ENCODE measurements around the gene ARMH3. TPM values are rescaled to one million over a fixed set of nuclear protein-coding genes. Genes with fewer than 3 reads are reported as not detected.

The ARMH3 gene
- total RNA-seq, 1 experiment from 2014 or later = 17.1 TPM

GRCh38 chr10:101830322-101831168, 225.4 kb downstream of the ARMH3 start:
- H3K36me3 Mint-ChIP-seq = no peaks in the 10 kb centered on the region
- H3K4me3 Mint-ChIP-seq = peak overlapping the region; percentile 78
- POLR2A ChIA-PET = interaction anchor here (0.9 kb wide), 2 partner anchors 9 to 12 kb away, joined by 3 to 4 read pairs; partner anchors contain the start of gene OGA
- peak overlapping the region; percentile 82 for H3K27ac Mint-ChIP-seq
- DNase-seq (ENCODE audit: low spot score) (peak; percentile 85), ATAC-seq (peak; percentile 57)
- H3K27me3 Mint-ChIP-seq (ENCODE audit: low read depth) = peaks cover 3% of the 10 kb centered on the region
- CTCF ChIA-PET = interaction anchor here (0.6 to 5.2 kb wide), 5 partner anchors 10 to 180 kb away, joined by 3 to 64 read pairs (median 3); partner anchors contain the start of gene KCNIP2
- peaks cover 26% of the 10 kb centered on the region for H3K4me1 Mint-ChIP-seq
- H3K9me3 Mint-ChIP-seq = no peaks in the 10 kb centered on the region
- TF ChIP-seq ZNF671 (CRISPR knock-in tag; IDR thresholded peaks at IDR 0.05) = 0 out of 2 replicates have a peak, but pooled peaks have one; percentile 65
- TF ChIP-seq SP1 (CRISPR knock-in tag; conservative IDR thresholded peaks at IDR 0.05) = peak; percentile 92
- TF ChIP-seq CREM (CRISPR knock-in tag; IDR thresholded peaks at IDR 0.05) = no peak
- peak; percentile 95 for TF ChIP-seq MAX (CRISPR knock-in tag; IDR thresholded peaks at IDR 0.05)
- TF ChIP-seq JUN (CRISPR knock-in tag; IDR thresholded peaks at IDR 0.05) = no peak
- 0 out of 2 replicates have a peak, but pooled peaks have one; percentile 36 for TF ChIP-seq FOXP4 (CRISPR knock-in tag; IDR thresholded peaks at IDR 0.05)
- peak; percentile 73; the same call in 1 of the 2 replicates for TF ChIP-seq ZBTB21 (CRISPR knock-in tag; IDR thresholded peaks at IDR 0.05; ENCODE audit: borderline replicate concordance)
- TF ChIP-seq ZNF263 (CRISPR knock-in tag; IDR thresholded peaks at IDR 0.05; ENCODE audit: low read depth) = no peak
- no peak for TF ChIP-seq RORB (CRISPR knock-in tag; IDR thresholded peaks at IDR 0.05)
- TF ChIP-seq E2F1 (CRISPR knock-in tag; IDR thresholded peaks at IDR 0.05) = 0 out of 2 replicates have a peak, but pooled peaks have one; percentile 50
- no peak; the same call in 1 of the 2 replicates for TF ChIP-seq TEAD4 (CRISPR knock-in tag; IDR thresholded peaks at IDR 0.05)
- TF ChIP-seq ZNF396 (CRISPR knock-in tag; IDR thresholded peaks at IDR 0.05; ENCODE audit: borderline replicate concordance) = no peak
- TF ChIP-seq PRDM15 (CRISPR knock-in tag; IDR thresholded peaks at IDR 0.05) = no peak
- no peak for TF ChIP-seq CDX4 (CRISPR knock-in tag; IDR thresholded peaks at IDR 0.05; ENCODE audit: borderline replicate concordance)
- TF ChIP-seq NR1H2 (CRISPR knock-in tag; IDR thresholded peaks at IDR 0.05) = no peak
- TF ChIP-seq PRRX2 (CRISPR knock-in tag; IDR thresholded peaks at IDR 0.05) = no peak
- no peak for TF ChIP-seq AFF4 (CRISPR knock-in tag; IDR thresholded peaks at IDR 0.05; ENCODE audit: borderline replicate concordance)
- TF ChIP-seq RELA (CRISPR knock-in tag; IDR thresholded peaks at IDR 0.05; ENCODE audit: borderline replicate concordance) = peak; percentile 40; the same call in 1 of the 2 replicates
- no peak for TF ChIP-seq MXD4 (CRISPR knock-in tag; IDR thresholded peaks at IDR 0.05; ENCODE audit: borderline replicate concordance)
- TF ChIP-seq E2F5 (CRISPR knock-in tag; IDR thresholded peaks at IDR 0.05) = no peak
- TF ChIP-seq ZNF219 (CRISPR knock-in tag; IDR thresholded peaks at IDR 0.05; ENCODE audit: borderline replicate concordance) = peak; percentile 84
